SK-N-SH treated with all-trans-retinoic acid at 6 μM for 48 hours (cell line): ENCODE results near the gene SPIRE2.

Experiments
- ATAC-seq: fragments of 200-7000 bp; cut with Tn5 transposase; 3 replicates; pipeline ENCODE4 v1.9.1; 2020; ENCODE audit warnings: mild to moderate bottlenecking, moderate library complexity
- ARNTL ChIP-seq: fragments of 450-650 bp; formaldehyde crosslinking; IDR thresholded peaks from 2 replicates; pipeline ENCODE4 v1.5.0; 2020; ENCODE audit warnings: low read depth, mild to moderate bottlenecking, moderate library complexity, borderline replicate concordance
- BACH2 ChIP-seq: fragments of 250-450 bp; sonication (Bioruptor Pico); IDR thresholded peaks from 2 replicates; pipeline ENCODE4 v1.9.0; 2021; ENCODE audit warnings: mild to moderate bottlenecking, borderline replicate concordance
- CREB5 ChIP-seq: fragments of 250-450 bp; sonication (Bioruptor Pico); IDR thresholded peaks from 2 replicates; pipeline ENCODE4 v1.5.1; 2020; ENCODE audit warnings: low read depth, mild to moderate bottlenecking, moderate library complexity
- CSDC2 ChIP-seq: fragments of 250-450 bp; sonication (Bioruptor Pico); IDR thresholded peaks from 2 replicates; pipeline ENCODE4 v1.5.0; 2020; ENCODE audit warnings: mild to moderate bottlenecking, moderate library complexity
- CSRNP3 ChIP-seq: fragments of 250-450 bp; sonication (Bioruptor Pico); IDR thresholded peaks from 2 replicates; pipeline ENCODE4 v1.5.1; 2021; ENCODE audit warnings: mild to moderate bottlenecking, moderate library complexity
- ESRRG ChIP-seq: fragments of 250-450 bp; sonication (Bioruptor Pico); IDR thresholded peaks from 2 replicates; pipeline ENCODE4 v1.6.1; 2021; ENCODE audit warnings: mild to moderate bottlenecking
- GLIS3 ChIP-seq: fragments of 250-450 bp; sonication (Bioruptor Pico); IDR thresholded peaks from 2 replicates; pipeline ENCODE4 v1.5.0; 2020; ENCODE audit warnings: mild to moderate bottlenecking, moderate library complexity
- ISL1 ChIP-seq: fragments of 250-450 bp; sonication (Bioruptor Pico); IDR thresholded peaks from 2 replicates; pipeline ENCODE4 v2.1.2; 2022; ENCODE audit warnings: mild to moderate bottlenecking, moderate library complexity
- OSR1 ChIP-seq: fragments of 250-450 bp; sonication (Bioruptor Pico); IDR thresholded peaks from 2 replicates; pipeline ENCODE4 v1.8.0; 2022; ENCODE audit warnings: moderate library complexity, mild to moderate bottlenecking, inconsistent platforms
- PATZ1 ChIP-seq: fragments of 250-450 bp; sonication (Bioruptor Pico); IDR thresholded peaks from 2 replicates; pipeline ENCODE4 v1.8.0; 2020; ENCODE audit warnings: mild to moderate bottlenecking, moderate library complexity, borderline replicate concordance
- POU6F1 ChIP-seq: fragments of 250-450 bp; sonication (Bioruptor Pico); IDR thresholded peaks from 2 replicates; pipeline ENCODE4 v1.8.0; 2021; ENCODE audit warnings: low read depth, mild to moderate bottlenecking, moderate library complexity, borderline replicate concordance
- RARB ChIP-seq: fragments of 250-450 bp; sonication (Bioruptor Pico); IDR thresholded peaks from 2 replicates; pipeline ENCODE4 v1.8.0; 2021; ENCODE audit warnings: mild to moderate bottlenecking, moderate library complexity
- SNAI2 ChIP-seq: fragments of 250-450 bp; sonication (Bioruptor Pico); IDR thresholded peaks from 2 replicates; pipeline ENCODE4 v1.5.0; 2020; ENCODE audit warnings: mild to moderate bottlenecking, moderate library complexity
- TCF4 ChIP-seq: fragments of 250-450 bp; sonication (Bioruptor Pico); IDR thresholded peaks from 2 replicates; pipeline ENCODE4 v1.8.0; 2021; ENCODE audit warnings: mild to moderate bottlenecking, moderate library complexity, borderline replicate concordance
- TOX ChIP-seq: fragments of 250-450 bp; sonication (Bioruptor Pico); IDR thresholded peaks from 2 replicates; pipeline ENCODE4 v1.8.0; 2021; ENCODE audit warnings: mild to moderate bottlenecking, moderate library complexity, borderline replicate concordance
- ZC3H10 ChIP-seq: fragments of 250-450 bp; sonication (Bioruptor Pico); IDR thresholded peaks from 2 replicates; pipeline ENCODE4 v1.5.1; 2021; ENCODE audit warnings: mild to moderate bottlenecking, moderate library complexity
- ZFP30 ChIP-seq: fragments of 450-650 bp; formaldehyde crosslinking; IDR thresholded peaks from 2 replicates; pipeline ENCODE4 v1.5.0; 2022; ENCODE audit warnings: mild to moderate bottlenecking, moderate library complexity
- ZNF565 ChIP-seq: fragments of 450-650 bp; formaldehyde crosslinking; conservative IDR thresholded peaks from 2 replicates; pipeline ENCODE4 v1.5.0; 2020; ENCODE audit warnings: low read depth, mild to moderate bottlenecking, moderate library complexity
- ZNF70 ChIP-seq: fragments of 450-650 bp; formaldehyde crosslinking; IDR thresholded peaks from 2 replicates; pipeline ENCODE4 v1.5.0; 2020; ENCODE audit warnings: mild to moderate bottlenecking, moderate library complexity
- ZNF8 ChIP-seq: fragments of 450-650 bp; formaldehyde crosslinking; IDR thresholded peaks from 2 replicates; pipeline ENCODE4 v1.5.0; 2020; ENCODE audit warnings: mild to moderate bottlenecking, moderate library complexity

SPIRE2 gene

GRCh38 chr16:89900885-89901284 is 72.6 kb downstream of the SPIRE2 start:
- TF ChIP-seq RARB (CRISPR knock-in tag) = no peak
- TF ChIP-seq ZC3H10 (CRISPR knock-in tag) = no peak
- TF ChIP-seq ZNF8 = no peak
- ATAC-seq = no peak

GRCh38 chr16:89902980-89903379 is 74.7 kb downstream of the SPIRE2 start:
- no peak for TF ChIP-seq CSRNP3 (CRISPR knock-in tag)
- TF ChIP-seq ZNF565 (CRISPR knock-in tag) = no peak
- TF ChIP-seq PATZ1 (CRISPR knock-in tag) = no peak
- no peak for TF ChIP-seq ZNF8
- no peak for TF ChIP-seq ARNTL (CRISPR knock-in tag)
- TF ChIP-seq RARB (CRISPR knock-in tag) = no peak
- no peak for TF ChIP-seq TOX (CRISPR knock-in tag)
- TF ChIP-seq ZFP30 (CRISPR knock-in tag) = no peak
- no peak for TF ChIP-seq CSDC2 (CRISPR knock-in tag)
- TF ChIP-seq BACH2 (CRISPR knock-in tag) = no peak
- TF ChIP-seq ZNF70 (CRISPR knock-in tag) = no peak
- no peak for TF ChIP-seq ZC3H10 (CRISPR knock-in tag)
- TF ChIP-seq OSR1 (CRISPR knock-in tag) = no peak
- TF ChIP-seq ESRRG (CRISPR knock-in tag) = no peak
- TF ChIP-seq, all 23 proteins: peak for 0
- no peak for ATAC-seq

- no peak for ATAC-seq
- no peak for TF ChIP-seq TCF4 (CRISPR knock-in tag)
- TF ChIP-seq ISL1 (CRISPR knock-in tag) = no peak
- no peak for TF ChIP-seq CSRNP3 (CRISPR knock-in tag)
- TF ChIP-seq TOX (CRISPR knock-in tag) = no peak
- no peak for TF ChIP-seq ESRRG (CRISPR knock-in tag)
- no peak for TF ChIP-seq POU6F1 (CRISPR knock-in tag)
- no peak for TF ChIP-seq GLIS3 (CRISPR knock-in tag)
- TF ChIP-seq PATZ1 (CRISPR knock-in tag) = no peak
- TF ChIP-seq SNAI2 (CRISPR knock-in tag) = no peak
- TF ChIP-seq ZNF565 (CRISPR knock-in tag) = no peak
- no peak for TF ChIP-seq ZC3H10 (CRISPR knock-in tag)
- TF ChIP-seq ARNTL (CRISPR knock-in tag) = no peak
- no peak for TF ChIP-seq CREB5 (CRISPR knock-in tag)
- TF ChIP-seq, all 23 proteins: peak for 0
These were observed 75.7 kb downstream of the SPIRE2 start for GRCh38 chr16:89903908-89904515.
